Lower leg skin (tissue), 4 donors: ENCODE data around the gene DNASE1L2. TPM values are rescaled to one million over a fixed set of nuclear protein-coding genes. Genes with fewer than 3 reads are reported as not detected.

Experiments
- DNase-seq, 2 donors: peaks; one replicate each; pipeline ENCODE4 v3.0.0-alpha.2; 2019; ENCODE audit warnings: low spot score in 2 of 2
- H3K4me3 ChIP-seq: fragments of 200-600 bp; sonication (generic); 2 replicates; pipeline ENCODE4 v1.5.1; 2017; ENCODE audit warnings: mild to moderate bottlenecking, low read depth; ENCODE audit not compliant: poor library complexity, severe bottlenecking
- POLR2A ChIP-seq, 2 donors: fragments of 450-650 bp; IDR thresholded peaks; one replicate each; pipeline ENCODE4 v1.6.1; 2016 to 2017; ENCODE audit warnings: antibody characterized with exemption in 2 of 2, mild to moderate bottlenecking in 1 of 2, moderate library complexity in 1 of 2
- WGBS, 2 donors: methylation state at CpG; one replicate each; pipeline ENCODE4 v1.1.5; 2018; 5-methylcytosine and 5-hydroxymethylcytosine counted together
- intact Hi-C: fragments of 100-400 bp; cut with DNase I; formaldehyde crosslinking; loops from one replicate; pipeline ENCODE4 v1.15.0; 2023; ENCODE audit warnings: low total_unique reads
- total RNA-seq, 4 donors: library from RNA; depleted of rRNA; stranded (reverse); fragments of >200 nt; gene quantifications; one replicate each; pipeline ENCODE4 v1.1.0, GENCODE V29; 2016
- TF ChIP-seq, protein P1 (sequence below), 3 donors: fragments of 450-650 bp; IDR thresholded peaks; one replicate each; pipeline ENCODE4 v1.5.1; 2016; ENCODE audit warnings: antibody characterized with exemption in 3 of 3, mild to moderate bottlenecking in 3 of 3, moderate library complexity in 2 of 3

Gene DNASE1L2
- total RNA-seq, 4 donors from 2014 or later, result 39.8 to 93.3 (median 55.0) TPM

DNA sequence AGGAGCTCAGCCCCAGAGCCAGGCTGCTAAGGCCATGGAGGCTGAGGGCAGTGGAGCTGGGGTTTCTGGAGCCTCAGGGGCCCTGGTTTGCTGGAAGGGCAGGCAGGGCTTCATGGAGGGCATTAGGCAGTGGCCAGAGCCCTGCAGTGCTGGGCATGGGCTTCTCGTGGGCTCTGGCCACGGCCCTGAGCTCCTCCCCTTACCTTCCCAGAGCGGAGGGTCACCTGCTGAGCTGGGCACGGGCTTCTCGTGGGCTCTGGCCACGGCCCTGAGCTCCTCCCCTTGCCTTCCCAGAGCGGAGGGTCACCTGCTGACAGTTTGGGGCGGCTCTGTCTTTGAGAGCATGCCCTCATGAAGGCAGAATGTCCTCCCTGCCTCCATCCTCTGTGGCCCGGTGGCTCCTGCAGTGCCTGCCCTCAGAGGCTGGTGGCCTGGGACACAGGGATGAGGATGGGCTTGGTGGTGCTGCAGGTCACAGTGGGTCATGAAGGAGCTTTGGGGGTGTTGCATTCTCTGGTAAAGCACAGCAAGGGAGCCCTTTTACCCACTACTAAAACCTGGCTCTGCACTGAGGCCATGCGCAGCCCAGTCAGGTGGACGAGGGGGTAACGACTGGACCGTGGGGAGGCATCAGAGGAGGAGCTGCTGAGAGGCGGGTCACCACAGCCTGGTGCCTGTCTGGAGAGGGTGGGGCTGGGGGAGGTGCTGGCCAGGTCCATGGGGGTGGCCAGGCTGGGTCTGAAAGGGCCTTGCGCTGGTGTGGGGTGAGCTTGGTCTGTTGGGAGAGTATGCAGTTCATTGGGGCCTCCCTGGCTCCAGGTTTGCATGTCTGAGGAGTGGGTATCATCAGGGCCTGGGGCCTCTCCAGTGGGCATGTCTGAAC, 34.6 kb downstream of the DNASE1L2 start:
- H3K4me3 ChIP-seq, result no peak overlapping the region
- WGBS, 2 donors, result 76 to 85% methylated on average over 14 to 15 of the region's 15 CpGs
- intact Hi-C loops, result no loop called here
- TF ChIP-seq POLR2A (IDR thresholded peaks at IDR 0.05), result no peak
- TF ChIP-seq, protein P1, sequence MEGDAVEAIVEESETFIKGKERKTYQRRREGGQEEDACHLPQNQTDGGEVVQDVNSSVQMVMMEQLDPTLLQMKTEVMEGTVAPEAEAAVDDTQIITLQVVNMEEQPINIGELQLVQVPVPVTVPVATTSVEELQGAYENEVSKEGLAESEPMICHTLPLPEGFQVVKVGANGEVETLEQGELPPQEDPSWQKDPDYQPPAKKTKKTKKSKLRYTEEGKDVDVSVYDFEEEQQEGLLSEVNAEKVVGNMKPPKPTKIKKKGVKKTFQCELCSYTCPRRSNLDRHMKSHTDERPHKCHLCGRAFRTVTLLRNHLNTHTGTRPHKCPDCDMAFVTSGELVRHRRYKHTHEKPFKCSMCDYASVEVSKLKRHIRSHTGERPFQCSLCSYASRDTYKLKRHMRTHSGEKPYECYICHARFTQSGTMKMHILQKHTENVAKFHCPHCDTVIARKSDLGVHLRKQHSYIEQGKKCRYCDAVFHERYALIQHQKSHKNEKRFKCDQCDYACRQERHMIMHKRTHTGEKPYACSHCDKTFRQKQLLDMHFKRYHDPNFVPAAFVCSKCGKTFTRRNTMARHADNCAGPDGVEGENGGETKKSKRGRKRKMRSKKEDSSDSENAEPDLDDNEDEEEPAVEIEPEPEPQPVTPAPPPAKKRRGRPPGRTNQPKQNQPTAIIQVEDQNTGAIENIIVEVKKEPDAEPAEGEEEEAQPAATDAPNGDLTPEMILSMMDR (IDR thresholded peaks at IDR 0.05), result no peak
- DNase-seq, result no peak

DNA sequence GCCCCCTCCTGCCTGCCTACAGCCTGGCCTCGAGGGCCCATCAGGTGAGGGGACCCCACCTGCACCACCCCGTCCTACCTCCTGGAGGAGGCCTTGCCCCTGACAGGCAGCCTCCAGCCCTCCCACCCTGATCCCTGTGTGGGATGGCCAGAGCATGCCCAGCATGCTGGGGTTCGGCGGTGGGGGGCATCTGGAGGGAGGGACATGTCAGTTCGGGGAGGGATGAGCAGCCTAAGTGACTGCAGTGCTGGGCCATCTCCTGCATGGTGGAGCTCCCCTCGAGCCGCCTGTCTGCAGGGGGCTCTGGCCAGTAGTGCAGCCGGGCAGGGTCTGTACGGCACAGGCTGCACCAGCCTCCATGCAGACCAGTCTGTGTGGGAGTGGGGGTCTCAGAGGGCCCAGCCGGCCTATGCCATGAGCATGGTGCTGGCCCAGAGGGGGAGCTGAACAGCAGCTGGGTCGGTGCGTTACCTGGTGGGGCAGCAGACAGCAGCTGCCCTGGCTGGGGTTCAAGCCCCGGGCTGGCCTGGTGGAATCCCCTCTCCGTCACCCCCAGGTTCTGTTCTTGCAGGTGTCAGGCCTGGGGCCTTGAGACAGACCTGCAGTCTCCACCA, 35.7 kb downstream of the DNASE1L2 start:
- no peak overlapping the region for H3K4me3 ChIP-seq
- no peak for DNase-seq
- TF ChIP-seq, protein P1 (IDR thresholded peaks at IDR 0.05), result no peak
- no peak for TF ChIP-seq POLR2A (IDR thresholded peaks at IDR 0.05)
- intact Hi-C loops, result no loop called here
- 90 to 93% methylated on average over 8 to 12 of the region's 14 CpGs for WGBS, 2 donors

DNA sequence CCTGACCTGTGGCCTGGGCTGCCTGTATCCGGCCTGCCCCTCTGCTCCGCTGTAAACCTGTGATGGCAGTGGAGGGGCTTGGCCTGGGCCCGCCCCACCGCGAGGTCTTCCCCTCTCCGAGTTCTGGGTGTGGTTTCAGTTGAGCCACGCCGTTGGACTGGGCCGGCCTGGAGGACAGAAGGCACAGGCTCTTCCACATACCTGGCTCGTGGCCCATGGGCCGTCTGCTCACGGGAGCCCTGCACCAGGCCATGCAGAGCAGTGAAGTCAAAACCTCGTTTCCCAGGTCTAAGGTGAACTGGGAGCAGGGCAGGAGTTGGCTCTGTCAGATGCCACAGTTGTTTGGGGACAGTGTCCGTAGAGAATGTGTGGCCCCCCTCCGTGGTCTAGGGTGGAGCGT, 37.2 kb downstream of the DNASE1L2 start:
- no peak overlapping the region for H3K4me3 ChIP-seq
- DNase-seq, result no peak
- intact Hi-C loops, result no loop called here
- 66 to 98% methylated on average over 4 to 12 of the region's 16 CpGs for WGBS, 2 donors
- TF ChIP-seq POLR2A (IDR thresholded peaks at IDR 0.05), result no peak
- TF ChIP-seq, protein P1 (IDR thresholded peaks at IDR 0.05), result no peak

- H3K4me3 ChIP-seq, result no peak overlapping the region
- no peak for TF ChIP-seq POLR2A (IDR thresholded peaks at IDR 0.05)
- TF ChIP-seq, protein P1 (IDR thresholded peaks at IDR 0.05), result no peak
- no peak for DNase-seq
- intact Hi-C loops, result no loop called here
- WGBS, 2 donors, result 71 to 72% methylated on average over 9 to 10 of the region's 10 CpGs
Observed at GRCh38 chr16:2273931-2274330, 37.7 kb downstream of the DNASE1L2 start.

DNA sequence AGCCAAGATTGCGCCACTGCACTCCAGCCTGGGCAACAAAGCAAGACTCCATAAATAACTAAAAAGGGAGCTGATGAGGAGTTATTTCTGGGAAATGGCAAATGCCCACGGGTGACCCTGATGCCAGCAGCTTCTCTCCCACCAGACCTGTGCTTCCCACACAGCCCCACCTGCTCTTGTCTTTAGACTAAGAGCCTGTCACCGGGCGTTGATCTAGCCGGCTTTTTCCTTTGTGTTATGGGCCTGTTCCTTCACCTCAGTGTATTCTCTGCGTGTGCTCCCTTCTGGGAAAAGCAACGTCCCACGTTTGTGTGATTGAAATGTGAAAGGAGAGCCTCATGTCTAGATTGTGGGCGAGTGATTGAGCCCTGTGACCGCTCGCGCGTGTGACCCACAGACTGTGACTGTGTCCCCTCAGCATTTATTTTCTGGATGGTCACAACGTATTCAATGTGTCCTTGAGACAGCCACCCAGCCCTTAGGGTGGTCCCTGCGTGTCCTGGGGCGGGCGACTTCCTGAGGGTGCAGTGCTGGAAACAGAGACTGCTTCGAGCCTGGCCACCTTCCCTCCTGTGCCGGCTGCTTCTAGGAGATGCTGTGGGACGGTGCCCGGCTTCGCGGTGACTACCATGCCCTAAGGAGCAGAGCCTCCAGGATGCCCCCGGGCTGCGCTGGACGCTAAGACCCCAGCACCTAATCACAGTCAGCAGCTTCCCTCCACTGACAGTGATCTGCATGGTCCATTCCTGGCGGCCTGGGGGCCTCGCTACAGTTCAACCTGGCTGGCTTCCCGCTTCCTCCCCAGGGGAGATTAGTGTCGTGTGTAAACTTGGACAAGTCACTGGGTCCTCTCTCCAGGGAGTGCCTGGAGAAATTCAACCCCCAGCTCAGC, 39.5 kb downstream of the DNASE1L2 start:
- no peak for DNase-seq
- intact Hi-C loops, result no loop called here
- no peak for TF ChIP-seq POLR2A (IDR thresholded peaks at IDR 0.05)
- TF ChIP-seq, protein P1 (IDR thresholded peaks at IDR 0.05), result no peak
- H3K4me3 ChIP-seq, result no peak overlapping the region
- 78 to 85% methylated on average over 29 to 30 of the region's 30 CpGs for WGBS, 2 donors
